IPS DF 6.9 (cell line): ENCODE data around the gene CHST11.

ENCODE experiments used
- DNase-seq: peaks from one replicate; pipeline ENCODE4 v3.0.0-alpha.2; 2013; ENCODE audit warnings: low read depth, low spot score
- H3K27ac ChIP-seq: one replicate; pipeline ENCODE4 v1.5.1; 2013; ENCODE audit warnings: low read length, control low read depth
- H3K27me3 ChIP-seq: 2 replicates; pipeline ENCODE4 v1.6.1; 2013; ENCODE audit warnings: mild to moderate bottlenecking, low read length; ENCODE audit not compliant: control insufficient read depth, insufficient read depth
- H3K36me3 ChIP-seq: 2 replicates; pipeline ENCODE4 v1.6.1; 2013; ENCODE audit warnings: low read length; ENCODE audit not compliant: control insufficient read depth, insufficient read depth
- H3K4me1 ChIP-seq: 2 replicates; pipeline ENCODE4 v1.6.1; 2013; ENCODE audit warnings: low read length; ENCODE audit not compliant: control insufficient read depth, insufficient read depth
- H3K4me3 ChIP-seq: 2 replicates; pipeline ENCODE4 v1.5.1; 2013; ENCODE audit warnings: mild to moderate bottlenecking, low read length
- H3K9me3 ChIP-seq: 2 replicates; pipeline ENCODE4 v1.6.1; 2013; ENCODE audit warnings: low read length, inconsistent platforms; ENCODE audit not compliant: control insufficient read depth, insufficient read depth
- WGBS: extraction: QIAGEN DNeasy Blood & Tissue Kit; methylation state at CpG from one replicate; pipeline ENCODE4 v1.1.7; 2013; ENCODE audit warnings: mixed read lengths, missing lambda C conversion rate; ENCODE audit not compliant: insufficient read length, insufficient coverage; 5-methylcytosine and 5-hydroxymethylcytosine counted together

Gene CHST11

GRCh38 chr12:104694711-104695110 lies 238.0 kb downstream of the CHST11 start:
- no peak overlapping the region for H3K27ac ChIP-seq
- no peaks in the 10 kb centered on the region for H3K9me3 ChIP-seq
- H3K4me1 ChIP-seq, result no peaks in the 10 kb centered on the region
- no peaks in the 10 kb centered on the region for H3K27me3 ChIP-seq
- WGBS, result no CpG with 5 or more reads among the region's 7 CpGs
- no peak overlapping the region for H3K4me3 ChIP-seq
- H3K36me3 ChIP-seq, result no peaks in the 10 kb centered on the region; the same call in 1 of the 2 replicates
- no peak for DNase-seq

- no peak overlapping the region for H3K4me3 ChIP-seq
- H3K9me3 ChIP-seq, result no peaks in the 10 kb centered on the region
- H3K27me3 ChIP-seq, result no peaks in the 10 kb centered on the region
- no peak for DNase-seq
- no peaks in the 10 kb centered on the region for H3K4me1 ChIP-seq
- H3K36me3 ChIP-seq, result no peaks in the 10 kb centered on the region; the same call in 1 of the 2 replicates
- no peak overlapping the region for H3K27ac ChIP-seq
- no CpG with 5 or more reads among the region's 12 CpGs for WGBS
Observed at GRCh38 chr12:104695453-104696148, 238.9 kb downstream of the CHST11 start.

DNA sequence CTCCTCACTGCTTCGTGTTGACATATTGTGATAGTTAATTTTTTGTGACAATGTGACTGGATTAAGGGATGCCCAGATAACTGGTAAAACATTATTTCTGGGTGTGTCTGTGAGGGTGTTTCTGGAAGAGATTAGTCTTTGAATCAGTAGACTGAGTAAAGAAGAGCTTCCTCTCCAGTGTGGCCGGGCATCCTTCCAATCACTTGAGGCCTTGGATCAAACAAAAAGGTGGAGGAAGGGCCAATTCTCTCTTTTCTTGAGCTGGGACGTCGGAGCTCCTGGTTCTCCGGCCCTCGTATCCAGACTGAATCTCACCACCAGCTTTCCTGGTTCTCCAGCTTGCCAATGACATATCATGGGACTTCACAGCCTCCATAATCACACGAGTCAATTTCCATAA lies 240.4 kb downstream of the CHST11 start:
- no peaks in the 10 kb centered on the region for H3K9me3 ChIP-seq
- no CpG with 5 or more reads among the region's 7 CpGs for WGBS
- no peak for DNase-seq
- H3K27ac ChIP-seq, result no peak overlapping the region
- H3K36me3 ChIP-seq, result no peaks in the 10 kb centered on the region; the same call in 1 of the 2 replicates
- H3K4me1 ChIP-seq, result no peaks in the 10 kb centered on the region
- no peaks in the 10 kb centered on the region for H3K27me3 ChIP-seq
- no peak overlapping the region for H3K4me3 ChIP-seq

- H3K36me3 ChIP-seq, result no peaks in the 10 kb centered on the region
- no peaks in the 10 kb centered on the region for H3K4me1 ChIP-seq
- no CpG with 5 or more reads among the region's 3 CpGs for WGBS
Observed at GRCh38 chr12:104698871-104699270, 242.1 kb downstream of the CHST11 start.

GRCh38 chr12:104699489-104700190 lies 242.9 kb downstream of the CHST11 start:
- Histone ChIP-seq H3K27ac (no peak overlapping the region), H3K27me3 (no peaks in the 10 kb centered on the region), H3K9me3 (no peaks in the 10 kb centered on the region), H3K4me1 (peaks cover 3% of the 10 kb centered on the region; the same call in 1 of the 2 replicates), H3K4me3 (no peak overlapping the region), H3K36me3 (no peaks in the 10 kb centered on the region)
- no peak for DNase-seq
- WGBS, result no CpG with 5 or more reads among the region's 5 CpGs

More at GRCh38 chr12:104698871-104699270, 242.1 kb downstream of the CHST11 start:
- no peak for DNase-seq
- H3K4me3 ChIP-seq, result no peak overlapping the region
- H3K9me3 ChIP-seq, result no peaks in the 10 kb centered on the region
- no peaks in the 10 kb centered on the region for H3K27me3 ChIP-seq
- no peak overlapping the region for H3K27ac ChIP-seq

DNA sequence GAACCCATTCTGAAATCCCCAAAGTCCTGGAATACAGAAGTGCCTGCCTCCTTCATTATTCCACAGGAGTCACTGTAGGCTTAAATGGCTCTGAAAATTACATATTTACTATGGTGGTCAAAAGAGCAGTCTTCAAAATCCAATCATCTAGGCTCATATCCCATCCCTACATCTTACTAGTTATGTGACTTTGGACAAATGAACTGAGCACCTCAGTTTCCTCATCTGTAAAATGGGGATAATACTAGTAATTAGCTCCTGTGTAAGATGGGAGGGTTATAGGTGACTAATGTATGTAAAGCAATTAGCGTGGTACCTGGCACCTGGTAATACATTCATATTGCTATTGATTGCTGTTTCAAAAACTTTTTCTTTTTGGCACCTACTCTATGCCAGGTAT lies 243.6 kb downstream of the CHST11 start:
- Histone ChIP-seq H3K4me1 (peaks cover 4% of the 10 kb centered on the region; the same call in 1 of the 2 replicates), H3K27me3 (no peaks in the 10 kb centered on the region), H3K4me3 (no peak overlapping the region), H3K36me3 (no peaks in the 10 kb centered on the region), H3K27ac (no peak overlapping the region), H3K9me3 (no peaks in the 10 kb centered on the region)
- DNase-seq, result no peak
- no CpG with 5 or more reads among the region's 1 CpG for WGBS

GRCh38 chr12:104701301-104701700 lies 244.6 kb downstream of the CHST11 start:
- DNase-seq, result no peak
- H3K36me3 ChIP-seq, result no peaks in the 10 kb centered on the region
- H3K27ac ChIP-seq, result no peak overlapping the region
- H3K9me3 ChIP-seq, result no peaks in the 10 kb centered on the region
- no CpG with 5 or more reads among the region's 7 CpGs for WGBS
- no peak overlapping the region for H3K4me3 ChIP-seq
- H3K4me1 ChIP-seq, result peaks cover 4% of the 10 kb centered on the region; the same call in 1 of the 2 replicates
- H3K27me3 ChIP-seq, result no peaks in the 10 kb centered on the region

DNA sequence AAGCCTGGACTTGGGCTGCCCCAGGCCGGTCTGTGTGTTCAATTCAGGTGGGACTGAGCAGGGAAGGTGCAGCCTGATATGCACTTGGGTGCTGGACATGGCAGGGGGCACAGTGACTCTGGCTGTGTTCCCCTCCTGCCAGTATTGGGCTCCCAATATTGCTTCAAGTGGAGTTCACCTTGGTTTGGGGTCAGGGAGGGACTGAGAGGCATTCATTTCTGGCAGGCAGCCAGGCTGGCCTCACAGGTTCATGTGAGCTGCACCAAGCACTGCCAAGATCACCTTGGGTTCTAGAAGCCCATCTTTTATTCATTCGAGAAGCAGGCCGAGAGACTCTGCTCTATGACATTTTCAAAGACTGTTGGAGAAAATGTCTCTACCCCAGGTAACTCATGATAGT lies 245.0 kb downstream of the CHST11 start:
- no peak overlapping the region; the same call in 1 of the 2 replicates for H3K4me3 ChIP-seq
- H3K27ac ChIP-seq, result no peak overlapping the region
- DNase-seq, result no peak
- no peaks in the 10 kb centered on the region for H3K36me3 ChIP-seq
- H3K4me1 ChIP-seq, result peaks cover 4% of the 10 kb centered on the region; the same call in 1 of the 2 replicates
- H3K9me3 ChIP-seq, result no peaks in the 10 kb centered on the region
- WGBS, result no CpG with 5 or more reads among the region's 3 CpGs
- no peaks in the 10 kb centered on the region for H3K27me3 ChIP-seq

DNA sequence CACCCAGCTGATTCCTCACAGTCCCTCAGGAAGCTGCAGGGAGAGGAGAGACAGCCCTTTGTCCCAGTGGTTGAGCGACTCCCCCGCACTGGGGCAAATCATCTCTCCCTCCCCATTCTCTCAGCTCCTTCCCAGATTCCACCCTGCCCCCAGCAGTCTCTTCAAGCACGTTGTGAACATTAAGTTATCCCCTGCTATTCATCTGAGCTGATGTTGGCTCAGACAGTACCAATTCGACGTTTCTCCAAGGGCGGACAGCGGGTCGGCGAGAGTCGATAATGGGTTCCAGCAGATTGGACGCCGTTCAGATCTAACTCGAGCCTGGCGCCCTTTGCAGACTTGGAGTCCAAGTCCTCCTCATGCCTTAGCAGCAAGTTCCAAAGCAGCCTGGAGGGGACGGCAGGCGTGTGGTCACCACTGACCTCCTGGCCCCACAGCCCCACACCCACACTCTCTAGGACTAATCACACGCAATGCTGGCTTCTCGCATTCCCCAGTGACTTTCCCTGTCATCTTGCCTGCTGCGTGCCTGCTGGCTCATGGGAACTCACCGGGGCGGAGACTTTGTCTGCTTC lies 245.9 kb downstream of the CHST11 start:
- WGBS, result no CpG with 5 or more reads among the region's 21 CpGs
- H3K4me1 ChIP-seq, result peaks cover 5% of the 10 kb centered on the region; the same call in 1 of the 2 replicates
- H3K27ac ChIP-seq, result no peak overlapping the region
- no peak for DNase-seq
- H3K27me3 ChIP-seq, result no peaks in the 10 kb centered on the region
- no peaks in the 10 kb centered on the region for H3K36me3 ChIP-seq
- no peaks in the 10 kb centered on the region for H3K9me3 ChIP-seq
- H3K4me3 ChIP-seq, result no peak overlapping the region; the same call in 1 of the 2 replicates

GRCh38 chr12:104703372-104703771 lies 246.6 kb downstream of the CHST11 start:
- no peak for DNase-seq
- Histone ChIP-seq H3K36me3 (no peaks in the 10 kb centered on the region), H3K9me3 (no peaks in the 10 kb centered on the region), H3K27me3 (no peaks in the 10 kb centered on the region), H3K4me1 (peaks cover 9% of the 10 kb centered on the region; the same call in 1 of the 2 replicates), H3K4me3 (no peak overlapping the region), H3K27ac (no peak overlapping the region)
- WGBS, result no CpG with 5 or more reads among the region's 8 CpGs
